Pulmonary artery endothelial cell (primary cell): ENCODE measurements around the gene TNS4. TPM values are rescaled to one million over a fixed set of nuclear protein-coding genes. Genes with fewer than 3 reads are reported as not detected.

Experiments
- DNase-seq: peaks from one replicate; pipeline ENCODE4 v3.0.0-alpha.2; 2011; ENCODE audit warnings: low read depth, low spot score
- total RNA-seq: library from RNA; depleted of rRNA; stranded (reverse); fragments of >200 nt; gene quantifications from 2 replicates; pipeline ENCODE4 v1.2.3, GENCODE V29; 2014

Gene TNS4
- total RNA-seq, 1 donor from 2014 or later = not detected

DNA sequence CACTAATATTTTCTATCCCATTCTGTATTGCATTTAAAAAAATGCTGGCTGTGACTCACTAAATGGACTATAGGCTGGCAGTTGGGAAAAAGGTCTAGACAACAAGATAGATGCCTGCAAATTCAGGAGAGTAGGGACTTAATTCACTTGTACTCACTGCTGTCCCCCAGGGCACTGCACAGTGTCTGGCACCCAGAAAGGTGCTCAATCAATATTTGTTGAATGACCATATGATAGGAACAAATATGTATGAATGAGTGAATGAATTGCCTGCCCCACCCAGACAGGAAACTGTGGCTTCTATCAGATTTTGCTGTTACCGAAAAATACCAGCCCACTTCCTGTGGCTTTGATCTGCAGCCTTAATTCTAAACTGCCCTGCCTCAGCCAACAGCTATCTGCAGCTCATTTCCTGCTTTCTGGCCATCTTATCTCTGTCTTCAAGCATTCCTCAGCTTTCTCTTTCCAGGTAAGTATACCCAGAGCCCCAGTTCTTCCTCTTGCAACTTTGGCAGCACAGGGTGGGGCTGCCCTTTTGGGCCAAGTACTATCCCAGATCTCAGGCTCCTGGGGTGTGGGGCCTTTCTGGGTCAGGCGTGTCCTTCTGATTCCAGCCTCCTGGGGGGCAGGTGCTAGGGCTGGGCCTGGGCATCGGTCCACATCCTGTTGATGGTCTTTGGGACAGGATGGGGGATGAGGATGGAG is 15.3 kb upstream of the TNS4 start:
- DNase-seq = no peak

DNA sequence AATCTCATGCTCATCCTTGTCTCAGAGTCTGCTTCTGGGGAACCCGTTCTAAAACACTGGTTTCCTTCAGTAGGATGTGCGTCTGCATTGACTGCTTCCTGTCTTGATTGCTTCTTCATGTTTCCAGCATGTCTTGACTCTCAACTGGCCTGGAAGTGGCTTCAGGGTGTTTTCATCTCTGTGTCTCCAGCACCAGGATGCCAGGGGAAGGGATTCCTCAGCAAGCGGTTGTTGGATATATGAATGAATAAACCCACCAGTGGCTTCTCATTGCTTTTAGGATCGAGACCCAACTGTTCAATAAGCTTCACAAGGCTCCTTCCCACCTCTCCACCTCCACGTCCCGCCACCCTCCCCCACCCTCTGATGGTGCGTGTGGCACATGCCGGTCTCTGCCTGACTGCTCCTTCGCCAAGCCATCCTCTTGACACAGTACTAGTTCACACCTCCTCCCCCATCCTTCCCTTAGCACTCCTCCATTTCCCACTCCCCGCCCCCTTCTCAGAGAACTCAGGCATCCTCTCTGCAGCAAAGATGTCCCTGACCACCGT is 14.1 kb upstream of the TNS4 start:
- DNase-seq = no peak

DNA sequence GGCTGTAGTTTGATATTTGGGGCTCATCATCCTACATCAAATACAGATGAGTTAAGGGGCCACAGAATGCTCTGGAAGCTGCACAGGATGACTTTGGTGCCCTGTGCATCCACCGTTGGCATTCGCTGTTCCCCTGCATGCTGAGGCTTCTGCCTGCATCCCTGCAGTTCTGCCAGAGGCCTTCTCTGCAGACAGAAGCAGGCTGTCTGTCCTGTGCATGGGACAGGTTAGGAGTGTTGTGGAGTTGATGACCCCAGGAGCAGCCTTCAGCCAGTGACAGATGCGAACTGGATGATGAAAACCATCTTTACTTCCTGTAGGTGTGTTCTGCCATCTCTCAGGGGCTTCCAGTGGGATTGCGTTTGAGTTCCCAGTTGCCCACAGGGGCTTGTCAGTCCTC is 13.6 kb upstream of the TNS4 start:
- DNase-seq = no peak

DNA sequence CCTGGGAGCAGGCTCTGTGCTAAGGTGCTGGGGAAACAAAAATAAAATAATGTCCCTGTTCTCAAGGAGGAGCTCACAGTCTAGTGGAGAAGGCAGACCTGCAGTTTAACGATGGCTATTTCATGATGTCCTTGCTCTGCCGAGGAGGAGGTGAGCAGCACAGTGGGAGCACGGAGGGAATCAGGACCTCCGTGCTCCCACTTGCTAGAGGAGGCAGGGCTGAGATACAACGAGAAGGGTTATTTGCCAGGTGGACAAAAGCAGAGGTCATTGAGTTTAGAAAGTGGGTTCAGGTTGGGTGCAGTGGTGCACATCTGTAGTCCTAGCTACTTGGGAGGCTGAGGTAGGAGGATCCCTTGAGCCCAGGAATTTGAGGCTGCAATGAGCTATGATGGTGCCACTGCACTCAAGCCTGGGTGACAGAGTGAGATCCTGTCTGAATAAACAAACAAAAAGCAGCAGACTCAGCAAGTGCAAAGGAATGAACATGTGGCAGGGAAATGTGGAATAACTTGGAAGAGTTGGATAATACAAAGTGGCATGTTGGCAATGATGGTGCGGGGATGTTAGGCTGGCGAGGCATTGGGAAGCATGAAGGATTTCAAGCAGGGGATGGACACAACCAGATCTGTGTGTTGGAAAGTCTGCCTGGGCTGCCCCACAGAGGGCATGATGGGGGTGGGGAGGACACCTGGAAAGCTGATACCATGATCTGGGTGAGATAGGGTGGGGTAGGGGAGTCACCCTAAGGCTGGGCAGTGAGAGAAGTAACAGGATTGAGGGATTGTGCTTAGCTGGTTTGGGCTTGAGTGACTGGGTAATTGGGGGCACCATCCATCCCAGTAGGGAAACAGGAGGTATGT is 12.8 kb upstream of the TNS4 start:
- DNase-seq = no peak

DNA sequence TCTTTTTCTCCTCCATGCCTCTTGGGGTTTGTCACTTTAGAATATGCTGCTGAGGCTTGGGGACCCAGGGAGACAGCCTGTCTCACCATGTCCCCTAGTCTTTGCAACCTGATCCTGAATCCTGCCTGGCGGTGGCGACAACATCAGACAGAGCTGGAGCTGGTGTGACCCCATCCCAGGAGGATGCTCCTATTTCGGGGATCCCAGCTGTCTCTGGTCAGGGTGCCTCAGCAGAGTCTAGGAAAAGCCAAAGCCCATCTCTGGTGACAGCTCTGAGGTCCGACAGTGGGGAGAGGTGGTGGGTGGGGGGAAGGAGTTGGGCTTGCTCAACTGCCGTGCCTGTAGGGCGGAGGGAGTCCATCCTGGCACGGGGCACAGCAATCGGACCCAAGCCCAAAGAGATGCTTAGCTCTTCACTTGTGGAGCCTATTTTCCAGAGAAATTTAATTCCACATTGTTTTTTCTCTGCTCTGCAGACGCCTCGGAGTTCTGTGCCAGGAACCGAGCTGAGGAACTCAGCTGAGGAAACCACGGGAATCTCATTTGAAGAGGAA is 10.3 kb upstream of the TNS4 start:
- DNase-seq = no peak

DNA sequence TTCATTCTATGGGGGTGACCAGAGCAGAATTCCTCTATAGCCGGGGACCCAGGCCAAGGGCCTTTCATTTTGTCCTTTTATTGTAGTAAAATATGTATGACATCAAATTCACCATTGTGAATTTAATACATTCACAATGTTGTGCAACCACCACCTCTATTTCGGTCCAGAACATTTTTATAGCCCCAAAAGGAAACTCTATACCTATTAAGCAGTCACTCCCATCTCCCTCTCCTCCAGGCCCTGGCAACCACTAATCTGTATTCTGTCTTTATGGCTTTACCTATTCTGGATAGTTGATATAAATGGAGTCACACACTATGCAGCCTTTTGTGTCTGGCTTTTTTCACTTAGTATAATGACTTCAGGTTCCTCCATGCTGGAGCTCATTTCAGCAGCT is 9.7 kb upstream of the TNS4 start:
- no peak for DNase-seq

DNA sequence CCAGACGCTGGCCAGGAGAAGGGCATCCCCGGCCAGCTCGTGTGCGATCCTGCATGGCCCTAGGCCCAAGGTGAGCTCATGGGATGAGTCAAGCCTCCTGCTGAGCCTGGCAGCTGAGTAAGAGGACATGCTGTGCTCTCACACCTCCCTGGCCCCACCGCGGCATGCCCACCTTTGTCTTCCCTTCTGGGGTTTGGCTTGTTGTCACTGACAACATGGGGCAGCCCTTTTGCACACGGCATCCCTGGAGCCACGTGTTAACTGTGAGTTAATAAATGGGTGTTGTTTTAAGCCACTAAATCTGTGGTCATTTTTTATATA is 8.9 kb upstream of the TNS4 start:
- DNase-seq = no peak

DNA sequence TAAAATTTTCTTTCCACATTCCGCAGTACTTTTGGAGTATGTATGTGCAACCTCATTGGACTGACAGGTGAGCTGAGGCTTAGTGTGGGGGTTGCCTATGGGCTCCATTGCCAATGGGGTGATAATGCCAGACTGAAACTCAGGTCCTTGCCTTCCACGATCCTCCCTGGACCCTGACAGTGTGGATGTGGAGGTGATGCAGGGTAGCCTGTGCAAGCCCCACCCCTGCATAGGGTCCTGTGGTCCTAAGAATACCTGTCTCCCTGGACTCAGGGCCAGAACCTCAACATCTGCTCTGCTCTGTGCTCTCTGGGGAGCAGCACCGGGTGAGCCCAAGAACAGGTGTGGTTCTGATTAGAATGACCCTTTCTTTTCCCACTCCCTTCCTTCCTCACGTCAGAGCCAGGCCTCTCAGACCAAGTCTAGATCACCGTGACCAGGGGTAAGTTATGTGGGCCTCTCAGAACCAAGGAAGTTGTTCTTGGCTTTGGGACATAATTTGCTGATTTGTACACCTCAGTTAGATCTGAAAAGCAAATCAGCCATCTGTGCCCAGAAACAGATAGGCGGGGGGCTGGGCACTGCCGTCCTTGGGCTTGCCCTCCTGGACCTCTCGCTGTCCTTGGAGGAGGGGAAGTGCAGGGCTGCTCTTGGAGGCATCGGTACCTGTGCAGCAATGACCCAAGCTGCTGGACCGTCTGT is 8.4 kb upstream of the TNS4 start:
- no peak for DNase-seq

DNA sequence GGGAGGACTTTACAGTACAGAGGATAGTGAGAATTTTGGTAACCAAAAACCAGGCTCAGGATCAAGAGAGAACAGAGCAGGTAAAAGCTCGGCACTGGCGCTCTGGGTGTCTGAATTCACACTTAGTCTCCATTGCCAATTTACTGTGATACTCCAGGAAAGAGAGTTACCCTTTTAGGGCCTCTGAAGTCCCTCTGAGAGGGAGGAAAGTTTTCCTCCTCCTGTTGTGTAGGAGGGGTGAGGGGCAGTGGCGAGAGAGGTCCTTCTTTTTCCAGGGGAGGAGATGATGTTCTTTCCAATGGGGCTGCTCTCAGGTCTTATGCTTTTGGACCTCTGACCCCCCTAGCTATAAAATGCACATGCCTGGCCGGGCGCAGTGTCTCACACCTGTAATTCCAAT is 5.4 kb upstream of the TNS4 start:
- no peak for DNase-seq

DNA sequence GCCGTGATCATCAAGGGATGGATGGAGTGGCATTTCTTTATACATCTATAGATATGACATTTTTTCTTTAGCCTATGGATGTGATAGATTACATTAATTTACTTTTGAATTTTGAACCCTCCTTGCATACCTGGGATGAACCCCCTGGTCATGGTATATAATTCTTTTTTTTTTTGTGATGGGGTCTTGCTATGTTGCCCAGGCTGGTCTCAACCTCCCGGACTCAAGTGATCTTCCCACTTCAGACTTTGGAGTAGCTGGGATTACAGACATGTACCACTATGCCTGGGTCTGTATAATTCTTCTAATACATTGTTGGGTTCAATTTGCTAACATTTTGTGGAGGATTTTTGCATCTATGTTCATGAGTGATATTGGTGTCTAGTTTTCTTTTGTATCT is 1.7 kb upstream of the TNS4 start:
- DNase-seq = no peak

DNA sequence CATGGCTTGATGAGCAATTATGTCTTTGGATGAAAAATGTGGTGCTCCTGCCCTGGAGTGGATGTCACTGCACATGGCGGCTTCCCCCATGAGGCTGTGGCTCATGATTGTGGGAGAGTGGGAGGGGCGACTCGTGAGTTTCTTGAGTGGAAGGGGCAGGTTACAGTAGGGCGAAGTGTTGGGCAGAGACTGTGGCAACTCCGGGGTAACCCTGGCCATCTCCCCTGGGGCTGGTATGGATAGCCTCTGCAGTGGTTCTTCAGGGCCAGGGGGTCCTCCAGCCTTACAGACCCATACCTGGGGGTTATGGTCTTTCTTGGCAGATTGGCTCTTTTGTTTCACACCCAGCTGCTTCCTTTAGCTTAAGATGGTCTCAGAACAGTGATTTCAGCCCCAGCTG is 1.3 kb upstream of the TNS4 start:
- no peak for DNase-seq

DNA sequence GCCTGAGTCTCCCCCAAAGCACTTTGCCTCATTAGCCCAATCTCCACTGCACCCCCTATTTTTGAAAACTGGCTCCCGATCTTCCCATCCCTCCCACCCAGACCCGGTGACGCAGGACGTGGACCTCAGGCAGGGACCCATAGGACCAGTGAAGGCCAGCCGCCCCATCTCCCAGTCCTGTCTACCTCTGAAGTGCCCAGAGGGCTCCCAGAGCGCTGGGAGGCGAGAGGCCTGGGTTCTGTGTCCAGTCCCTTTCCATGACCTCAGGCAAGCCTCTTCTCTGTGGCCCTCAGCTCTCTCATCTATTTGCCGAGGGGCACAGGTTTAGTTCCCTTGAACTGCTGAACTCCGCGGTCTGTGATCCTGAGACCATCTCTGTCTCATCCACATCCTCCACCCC is 714 bp downstream of the TNS4 start:
- no peak for DNase-seq

DNA sequence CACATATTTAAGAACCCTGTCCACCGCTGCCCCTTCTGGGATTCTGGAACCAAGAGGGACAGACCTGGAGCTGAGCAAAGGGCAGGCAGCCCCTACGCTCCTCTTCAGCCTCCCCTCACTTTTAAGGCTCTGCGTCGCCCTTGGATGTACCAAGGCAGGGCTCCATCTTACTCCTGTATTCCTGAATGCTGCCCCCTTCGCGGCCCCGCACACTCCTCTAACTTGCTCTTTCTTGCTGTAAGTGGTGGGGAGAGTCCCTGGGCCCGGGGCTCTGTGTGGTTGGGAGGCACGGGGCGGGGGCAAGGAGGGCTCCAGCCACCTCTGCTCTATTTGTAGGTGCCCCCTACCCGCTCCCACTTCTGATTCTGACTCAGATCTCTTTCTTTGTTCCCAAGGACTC is 1.2 kb downstream of the TNS4 start:
- DNase-seq = no peak

DNA sequence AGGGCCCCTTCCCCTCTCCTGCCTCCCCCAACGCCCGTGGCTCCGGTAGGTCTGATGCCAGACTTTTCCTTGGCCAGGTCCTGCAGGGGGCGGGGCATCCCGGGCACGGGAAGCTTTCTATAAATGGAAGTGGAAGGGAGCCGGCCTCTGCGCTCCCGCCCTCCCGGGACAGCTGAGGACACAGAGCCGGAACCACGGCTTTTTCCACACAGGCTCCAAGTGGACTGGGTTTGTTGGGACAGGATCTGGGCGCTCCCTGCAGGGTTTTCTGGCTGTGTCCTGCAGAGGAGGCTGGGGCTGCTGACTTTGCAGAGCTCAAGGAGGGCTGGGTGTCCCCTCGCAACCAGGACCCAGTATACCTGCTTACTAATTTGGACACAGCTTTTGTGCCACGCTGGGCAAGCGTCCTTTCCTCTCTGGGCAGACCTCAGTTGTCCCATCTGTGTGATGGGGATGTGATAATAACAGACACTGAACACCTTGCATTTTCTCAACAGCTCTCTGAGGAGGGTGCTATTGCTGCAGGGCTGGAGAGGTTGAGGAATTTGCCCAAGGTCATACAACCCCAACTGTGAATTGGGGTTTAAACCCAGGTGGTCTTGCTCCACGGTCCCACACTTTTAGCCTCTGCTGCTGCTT is 1.8 kb downstream of the TNS4 start:
- DNase-seq = no peak

DNA sequence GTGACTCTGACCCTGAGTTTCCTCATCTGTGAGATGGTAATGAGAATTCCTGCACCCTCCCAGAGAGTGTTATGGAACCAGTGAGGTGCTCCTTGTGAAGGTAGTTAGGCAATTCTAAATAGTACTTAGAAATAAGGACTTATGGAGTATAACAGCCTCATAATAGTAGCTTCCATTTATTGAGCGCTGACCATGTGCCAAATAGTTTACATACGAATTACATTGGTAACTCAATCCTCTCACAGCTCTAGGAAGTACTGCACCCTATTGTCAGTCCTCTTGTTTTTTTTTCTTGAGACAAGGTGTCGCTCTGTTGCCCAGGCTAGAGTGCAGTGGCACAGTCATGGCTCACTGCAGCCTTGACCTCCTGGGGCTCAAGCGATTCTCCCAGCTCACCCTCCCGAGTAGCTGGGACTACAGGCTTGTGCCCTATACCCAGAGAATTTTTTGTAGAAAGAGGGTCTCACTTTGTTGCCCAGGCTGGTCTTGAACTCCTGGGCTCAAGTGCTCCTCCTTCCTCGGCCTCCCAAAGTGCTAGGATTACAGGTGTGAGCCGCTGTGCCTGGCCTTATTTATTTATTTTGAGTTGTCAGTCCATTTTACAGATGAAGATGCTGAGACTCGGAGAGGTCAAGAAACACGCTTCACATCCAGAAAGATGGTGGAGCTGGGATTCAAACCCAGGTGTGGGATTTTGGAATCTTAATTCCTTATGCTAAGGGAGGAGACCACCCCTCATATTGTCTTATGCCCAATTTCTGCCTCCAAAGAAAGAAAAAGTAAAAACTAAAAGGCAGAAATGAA is 2.9 kb downstream of the TNS4 start:
- no peak for DNase-seq

DNA sequence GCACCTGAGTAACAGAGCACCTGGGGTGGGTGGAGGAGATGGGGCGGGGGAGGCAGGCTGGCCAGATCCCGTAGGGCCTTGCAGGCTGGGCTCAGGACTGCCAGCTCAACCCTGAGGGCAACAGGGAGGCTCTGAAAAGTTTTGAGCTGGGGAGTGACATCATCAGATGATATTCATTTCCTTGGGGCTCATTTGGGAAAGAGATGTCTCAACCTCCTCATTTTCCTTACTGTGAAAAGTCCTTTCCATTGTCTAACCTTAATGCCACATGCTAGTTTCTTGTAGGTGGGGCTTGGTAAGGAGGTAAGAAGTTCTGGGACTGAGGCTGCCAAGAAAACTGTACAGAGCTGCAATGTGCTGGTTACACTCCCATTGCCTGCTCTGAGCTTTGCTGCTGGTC is 3.7 kb downstream of the TNS4 start:
- DNase-seq = no peak

DNA sequence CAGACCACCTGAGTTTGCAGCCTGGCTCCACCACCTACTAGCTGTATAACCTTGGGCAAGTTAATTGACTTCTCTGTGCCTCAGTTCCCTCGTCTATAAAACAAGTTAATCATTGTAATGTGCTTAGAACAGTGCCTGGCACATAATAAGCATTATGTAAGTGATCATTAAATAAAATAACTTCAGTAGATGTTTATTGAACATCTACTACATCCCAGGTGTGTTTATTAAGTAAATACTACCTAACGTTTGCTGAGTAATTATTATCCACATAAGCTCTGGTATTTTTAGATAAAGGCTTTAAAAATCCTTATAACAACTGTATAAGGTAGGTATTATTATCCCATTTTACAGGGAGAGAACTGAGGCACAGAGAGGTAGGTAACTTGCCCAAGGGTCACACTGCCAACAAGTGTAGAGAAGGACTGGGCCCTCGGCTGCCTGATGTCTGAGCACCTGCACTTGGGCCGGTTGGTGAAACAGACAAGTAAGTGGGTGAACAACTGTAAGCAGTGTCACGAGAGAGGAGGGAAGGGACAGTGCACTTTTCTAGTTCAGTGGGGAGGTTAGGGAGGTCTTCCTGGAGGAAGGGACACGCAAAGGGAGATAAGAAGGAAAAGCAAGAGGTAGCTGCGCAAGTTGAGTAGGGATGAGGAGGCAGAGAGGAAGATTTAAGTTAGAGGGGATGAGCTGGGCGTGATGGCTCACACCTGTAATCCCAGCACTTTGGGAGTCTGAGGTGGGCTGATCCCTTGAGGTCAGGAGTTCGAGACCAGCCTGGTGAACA is 4.6 kb downstream of the TNS4 start:
- DNase-seq = no peak

DNA sequence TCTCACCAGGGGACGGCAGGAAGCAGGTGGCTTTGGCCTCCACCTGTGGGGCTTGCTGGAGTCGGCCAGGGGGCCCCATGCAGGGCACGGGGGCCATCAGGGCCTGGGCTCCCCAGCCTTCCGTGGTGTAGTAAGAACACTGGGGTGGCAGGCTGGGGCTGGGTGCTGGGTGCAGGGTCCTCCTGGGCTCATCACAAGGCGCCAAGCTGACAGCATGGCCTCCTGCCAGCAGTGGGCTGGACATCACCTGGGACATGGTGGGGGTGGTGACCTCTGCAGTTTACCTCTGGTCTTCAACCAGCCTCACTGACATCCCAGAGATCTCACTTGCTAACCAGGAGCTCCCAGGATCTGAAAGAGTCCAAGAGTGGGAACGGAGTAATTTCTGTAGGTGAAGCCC is 5.3 kb downstream of the TNS4 start:
- DNase-seq = no peak

DNA sequence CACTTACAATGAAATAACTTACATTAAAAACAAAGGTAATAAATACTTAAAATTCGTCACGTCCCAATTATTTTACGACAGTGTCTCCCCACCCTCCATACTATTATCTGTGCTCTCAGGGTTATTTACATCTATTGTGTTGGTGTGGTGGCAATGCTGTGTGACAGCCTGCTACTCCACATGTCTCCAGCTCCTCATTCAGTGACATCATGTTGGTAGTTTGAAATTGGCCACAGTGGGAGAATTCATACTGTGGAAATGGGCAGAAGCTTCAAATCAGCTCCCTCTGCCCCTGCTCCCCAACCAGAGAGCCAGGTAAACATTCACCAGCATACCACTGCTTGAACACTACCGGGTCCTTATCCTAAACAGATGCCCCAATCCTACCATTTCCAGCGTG is 6.3 kb downstream of the TNS4 start:
- DNase-seq = no peak

DNA sequence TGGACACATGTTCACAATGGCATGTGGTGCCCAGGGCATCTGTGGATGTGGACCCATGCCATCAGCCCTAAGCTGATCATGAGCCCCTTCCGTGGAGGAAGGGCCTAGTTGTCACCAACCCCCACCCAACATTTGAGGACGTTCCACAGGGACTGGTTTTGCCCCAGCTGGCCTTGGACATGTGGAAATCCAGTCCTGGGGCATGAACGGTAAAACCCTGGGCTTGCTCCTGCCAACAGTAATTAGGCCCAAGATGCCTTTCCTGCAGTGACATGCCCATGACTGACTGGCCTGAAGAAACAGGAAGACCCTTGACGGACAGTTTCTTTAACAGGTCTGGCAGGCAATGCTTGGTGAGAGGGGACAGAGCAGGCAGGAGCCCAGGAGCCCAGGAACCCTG is 7.7 kb downstream of the TNS4 start:
- no peak for DNase-seq
